CD14-positive monocyte (primary cell): ENCODE data around the gene NIN. TPM values are rescaled to one million over a fixed set of nuclear protein-coding genes. Genes with fewer than 3 reads are reported as not detected.

Experiments used
- DNase-seq, 3 donors: peaks; one replicate each; pipeline ENCODE4 v3.0.0-alpha.2; 2011 to 2022
- H2AFZ ChIP-seq: 2 replicates; pipeline ENCODE4 v1.6.0; 2012; ENCODE audit warnings: mild to moderate bottlenecking, low read depth, low read length, inconsistent platforms; ENCODE audit not compliant: insufficient read depth, poor library complexity, severe bottlenecking
- H3K27ac ChIP-seq, 2 donors: 1 replicate in 1 of 2; 2 replicates in 1 of 2; pipeline ENCODE4 v1.5.1; 2012 to 2013; ENCODE audit warnings: low read length in 2 of 2, control low read depth in 1 of 2, inconsistent platforms in 1 of 2, low read depth in 1 of 2, mild to moderate bottlenecking in 1 of 2
- H3K27me3 ChIP-seq, 2 donors: one replicate each; pipeline versions ENCODE4 v1.6.0 to v1.6.1; 2011 to 2013; ENCODE audit warnings: low read length in 2 of 2; ENCODE audit not compliant: control insufficient read depth in 2 of 2, insufficient read depth in 2 of 2
- H3K36me3 ChIP-seq, 2 donors: replicated peaks in 1 of 2; 1 replicate in 1 of 2; 2 replicates in 1 of 2; pipeline versions ENCODE4 v1.5.1 to v1.6.1; 2012 to 2013; ENCODE audit warnings: low read length in 2 of 2, control low read depth in 1 of 2, inconsistent platforms in 1 of 2, mild to moderate bottlenecking in 1 of 2; ENCODE audit not compliant: insufficient read depth in 2 of 2, control insufficient read depth in 1 of 2
- H3K4me1 ChIP-seq, 2 donors: 1 replicate in 1 of 2; 2 replicates in 1 of 2; pipeline versions ENCODE4 v1.5.1 to v1.6.1; 2012 to 2013; ENCODE audit warnings: low read length in 2 of 2, control low read depth in 1 of 2, inconsistent platforms in 1 of 2, mild to moderate bottlenecking in 1 of 2, moderate library complexity in 1 of 2; ENCODE audit not compliant: insufficient read depth in 2 of 2, control insufficient read depth in 1 of 2
- H3K4me2 ChIP-seq: replicated peaks from 2 replicates; pipeline ENCODE3; 2012; ENCODE audit warnings: low read length, moderate library complexity, mild to moderate bottlenecking; ENCODE audit not compliant: poor library complexity, severe bottlenecking; ENCODE audit errors: extremely low read depth
- H3K4me3 ChIP-seq, 3 experiments: fragments of 200-600 bp in 1 of 3; sonication (generic) in 1 of 3; replicated peaks in 1 of 3; 1 replicate in 2 of 3; 2 replicates in 1 of 3; pipeline ENCODE4 v1.5.1; 2011 to 2013; ENCODE audit warnings: low read length in 3 of 3, mild to moderate bottlenecking in 3 of 3, control low read depth in 2 of 3, low read depth in 2 of 3, inconsistent platforms in 1 of 3, moderate library complexity in 1 of 3
- H3K79me2 ChIP-seq: 2 replicates; pipeline ENCODE4 v1.6.0; 2012; ENCODE audit warnings: mild to moderate bottlenecking, control low read depth, inconsistent platforms, low read length, moderate library complexity; ENCODE audit not compliant: insufficient read depth
- H3K9ac ChIP-seq: 2 replicates; pipeline ENCODE4 v1.6.0; 2017; ENCODE audit warnings: low read length, mild to moderate bottlenecking; ENCODE audit not compliant: insufficient read depth, poor library complexity, severe bottlenecking
- H3K9me3 ChIP-seq, 2 donors: replicated peaks in 1 of 2; 1 replicate in 1 of 2; 2 replicates in 1 of 2; pipeline versions ENCODE4 v1.5.1 to v1.6.1; 2012 to 2013; ENCODE audit warnings: low read length in 2 of 2, control low read depth in 1 of 2; ENCODE audit not compliant: control insufficient read depth in 1 of 2, insufficient read depth in 1 of 2
- H4K20me1 ChIP-seq: 2 replicates; pipeline ENCODE4 v1.6.0; 2012; ENCODE audit warnings: mild to moderate bottlenecking, low read length, control low read depth, moderate library complexity; ENCODE audit not compliant: insufficient read depth
- H3K27ac Mint-ChIP-seq, 7 donors: one replicate each; pipeline ENCODE4 v1.8.0; 2020; ENCODE audit warnings: mild to moderate bottlenecking in 7 of 7, mixed read lengths in 7 of 7, moderate library complexity in 6 of 7, inconsistent platforms in 2 of 7
- H3K27me3 Mint-ChIP-seq, 3 donors: one replicate each; pipeline ENCODE4 v1.8.0; 2021 to 2022; ENCODE audit warnings: low read depth in 3 of 3, mild to moderate bottlenecking in 3 of 3, mixed read lengths in 3 of 3, moderate library complexity in 3 of 3, inconsistent platforms in 1 of 3
- H3K36me3 Mint-ChIP-seq, 2 donors: one replicate each; pipeline ENCODE4 v1.8.0; 2020; ENCODE audit warnings: mixed read lengths in 2 of 2, inconsistent platforms in 1 of 2, mild to moderate bottlenecking in 1 of 2
- H3K4me1 Mint-ChIP-seq: one replicate; pipeline ENCODE4 v1.8.0; 2020; ENCODE audit warnings: mild to moderate bottlenecking, mixed read lengths
- H3K4me3 Mint-ChIP-seq, 2 donors: one replicate each; pipeline ENCODE4 v1.8.0; 2020; ENCODE audit warnings: mild to moderate bottlenecking in 2 of 2, mixed read lengths in 2 of 2, moderate library complexity in 1 of 2
- H3K9me3 Mint-ChIP-seq, 7 donors: one replicate each; pipeline ENCODE4 v1.8.0; 2020 to 2022; ENCODE audit warnings: mixed read lengths in 7 of 7, mild to moderate bottlenecking in 6 of 7, moderate library complexity in 6 of 7, inconsistent platforms in 2 of 7
- CTCF ChIP-seq: fragments of 200-600 bp; IDR thresholded peaks from one replicate; pipeline ENCODE4 v1.8.0; 2022; ENCODE audit warnings: antibody characterized with exemption, mild to moderate bottlenecking
- WGBS: methylation state at CpG from one replicate; pipeline ENCODE4 v1.1.5; 2013; ENCODE audit warnings: missing lambda C conversion rate; ENCODE audit not compliant: insufficient coverage; 5-methylcytosine and 5-hydroxymethylcytosine counted together
- intact Hi-C, 2 donors: fragments of 100-400 bp; cut with micrococcal nuclease; formaldehyde crosslinking; loops; one replicate each; pipeline versions ENCODE4 v1.15.0 to v1.15.1; 2023
- polyA plus RNA-seq, 3 donors: library from polyadenylated mRNA; depleted of rRNA in 1 of 3; unstranded in 2 of 3; stranded (reverse) in 1 of 3; fragments of 300-500 nt in 2 of 3; fragments of >200 nt in 1 of 3; fragmentation: Illumina TruSeq in 2 of 3; gene quantifications; 1 replicate in 2 of 3; 2 replicates in 1 of 3; pipeline ENCODE4 v1.2.3, GENCODE V29; 2012 to 2021

Gene NIN
- polyA plus RNA-seq, 3 donors = 15.3 to 29.1 (median 26.5) TPM

GRCh38 chr14:50739186-50739585 is 91.8 kb downstream of the NIN start:
- H3K36me3 Mint-ChIP-seq = peaks cover 76 to 97% of the 10 kb centered on the region in 2 donors
- 96% methylated on average over 3 of the region's 4 CpGs for WGBS
- no peak overlapping the region for H3K4me3 Mint-ChIP-seq
- no peaks in the 10 kb centered on the region for H3K9me3 Mint-ChIP-seq
- no peak overlapping the region for H3K9ac ChIP-seq
- no peaks in the 10 kb centered on the region for H3K9me3 ChIP-seq
- peak overlapping the region in 2 of 7 donors; percentile 11 to 33 for H3K27ac Mint-ChIP-seq
- peaks cover 93 to 97% of the 10 kb centered on the region in 2 donors for H3K36me3 ChIP-seq
- no peak overlapping the region for H2AFZ ChIP-seq
- TF ChIP-seq CTCF = no peak
- peak overlapping the region in 1 of 2 donors; percentile 59 for H3K27ac ChIP-seq
- H3K27me3 ChIP-seq = no peaks in the 10 kb centered on the region
- H3K27me3 Mint-ChIP-seq = no peaks in the 10 kb centered on the region
- H3K4me2 ChIP-seq = no peak overlapping the region
- no peaks in the 10 kb centered on the region for H3K4me1 ChIP-seq
- no peak for DNase-seq
- intact Hi-C loops = loop anchor here in 1 of 2 donors (10.0 kb wide), 1 partner anchor 934 kb away; no protein-coding TSS in a partner anchor
- H3K4me3 ChIP-seq = no peak overlapping the region
- no peaks in the 10 kb centered on the region for H3K79me2 ChIP-seq
- no peaks in the 10 kb centered on the region for H3K4me1 Mint-ChIP-seq
- H4K20me1 ChIP-seq = peaks cover 13% of the 10 kb centered on the region

- Histone ChIP-seq H3K9me3 (no peaks in the 10 kb centered on the region), H3K9ac (no peak overlapping the region), H3K36me3 (peaks cover 86 to 97% of the 10 kb centered on the region in 2 donors), H2AFZ (no peak overlapping the region), H3K27ac (no peak overlapping the region), H3K27me3 (no peaks in the 10 kb centered on the region), H3K4me2 (no peak overlapping the region), H3K79me2 (no peaks in the 10 kb centered on the region), H3K4me1 (no peaks in the 10 kb centered on the region), H4K20me1 (peaks cover 13% of the 10 kb centered on the region), H3K4me3 (no peak overlapping the region)
- no peak for DNase-seq
- peaks cover 74 to 97% of the 10 kb centered on the region in 2 donors for H3K36me3 Mint-ChIP-seq
- H3K27ac Mint-ChIP-seq = peak overlapping the region in 1 of 7 donors; percentile 50
- no peak overlapping the region for H3K4me3 Mint-ChIP-seq
- no peaks in the 10 kb centered on the region for H3K9me3 Mint-ChIP-seq
- intact Hi-C loops = loop anchor here in 1 of 2 donors (10.0 kb wide), 1 partner anchor 932 kb away; no protein-coding TSS in a partner anchor
- H3K4me1 Mint-ChIP-seq = no peaks in the 10 kb centered on the region
- H3K27me3 Mint-ChIP-seq = no peaks in the 10 kb centered on the region
- WGBS = 100% methylated on average over 3 of the region's 6 CpGs
- no peak for TF ChIP-seq CTCF
These were observed 94.0 kb downstream of the NIN start for GRCh38 chr14:50736932-50737419.
